GM19043 (cell line): ENCODE measurements around the gene ERGIC1.

ENCODE experiments used
- ATAC-seq: cut with Tn5 transposase; IDR thresholded peaks from one replicate; pipeline ENCODE4 v1.9.1; 2021; ENCODE audit warnings: low read depth; ENCODE audit not compliant: unreplicated experiment

Gene ERGIC1

DNA sequence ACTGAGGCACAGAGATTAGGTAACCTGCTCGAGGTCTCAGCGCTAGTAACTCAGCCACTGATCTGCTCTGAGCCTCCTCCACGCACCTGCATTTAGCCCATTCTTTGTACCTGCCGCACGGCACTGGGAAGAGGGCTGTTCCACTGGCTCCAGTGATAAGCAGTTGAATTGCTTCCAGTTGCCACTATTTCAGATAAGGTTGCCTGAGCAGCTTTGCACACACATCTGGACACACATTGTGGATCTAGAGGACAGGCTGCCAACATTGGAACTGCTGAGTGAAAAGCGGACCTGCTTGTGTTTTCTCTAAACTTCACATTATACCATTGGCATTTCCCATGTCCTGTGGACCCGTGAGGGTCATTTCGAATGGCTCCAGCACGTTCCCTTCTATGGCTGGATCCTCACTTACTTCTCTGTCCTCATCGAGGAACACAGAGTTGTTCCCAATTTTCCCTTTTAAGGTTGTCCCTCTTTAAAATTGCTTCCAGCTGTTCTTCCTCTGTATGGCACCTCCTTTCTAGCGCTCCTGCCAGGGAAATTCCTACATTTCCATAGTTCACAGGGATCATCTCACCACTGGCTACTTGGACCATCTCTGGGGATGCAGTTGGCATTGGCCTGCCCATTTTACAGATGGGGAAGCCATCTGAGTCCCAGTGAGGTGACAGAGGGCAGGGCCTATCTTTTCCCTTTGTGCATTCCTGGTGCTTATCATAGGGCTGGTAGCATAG, 79.2 kb downstream of the ERGIC1 start:
- no peak for ATAC-seq

DNA sequence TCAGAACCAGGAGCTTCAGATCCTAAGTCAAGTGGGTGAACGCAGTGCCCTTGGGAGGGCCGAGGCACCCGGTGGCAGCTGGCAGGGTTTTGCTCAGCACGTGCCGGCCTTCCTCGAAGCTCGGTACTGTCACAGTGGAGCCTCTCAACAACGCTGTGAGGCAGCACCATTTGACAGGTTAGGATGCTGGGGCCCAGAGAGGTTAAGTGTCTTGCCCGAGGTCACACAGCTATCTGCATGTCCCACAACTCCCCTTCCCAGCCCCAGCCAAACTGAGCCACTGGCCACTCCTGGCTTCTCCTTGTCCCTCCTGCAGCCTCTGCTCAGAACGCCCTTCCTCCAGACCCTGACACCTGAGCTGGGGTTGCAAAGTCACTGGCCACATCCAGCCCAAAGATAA, 81.5 kb downstream of the ERGIC1 start:
- ATAC-seq = no peak

DNA sequence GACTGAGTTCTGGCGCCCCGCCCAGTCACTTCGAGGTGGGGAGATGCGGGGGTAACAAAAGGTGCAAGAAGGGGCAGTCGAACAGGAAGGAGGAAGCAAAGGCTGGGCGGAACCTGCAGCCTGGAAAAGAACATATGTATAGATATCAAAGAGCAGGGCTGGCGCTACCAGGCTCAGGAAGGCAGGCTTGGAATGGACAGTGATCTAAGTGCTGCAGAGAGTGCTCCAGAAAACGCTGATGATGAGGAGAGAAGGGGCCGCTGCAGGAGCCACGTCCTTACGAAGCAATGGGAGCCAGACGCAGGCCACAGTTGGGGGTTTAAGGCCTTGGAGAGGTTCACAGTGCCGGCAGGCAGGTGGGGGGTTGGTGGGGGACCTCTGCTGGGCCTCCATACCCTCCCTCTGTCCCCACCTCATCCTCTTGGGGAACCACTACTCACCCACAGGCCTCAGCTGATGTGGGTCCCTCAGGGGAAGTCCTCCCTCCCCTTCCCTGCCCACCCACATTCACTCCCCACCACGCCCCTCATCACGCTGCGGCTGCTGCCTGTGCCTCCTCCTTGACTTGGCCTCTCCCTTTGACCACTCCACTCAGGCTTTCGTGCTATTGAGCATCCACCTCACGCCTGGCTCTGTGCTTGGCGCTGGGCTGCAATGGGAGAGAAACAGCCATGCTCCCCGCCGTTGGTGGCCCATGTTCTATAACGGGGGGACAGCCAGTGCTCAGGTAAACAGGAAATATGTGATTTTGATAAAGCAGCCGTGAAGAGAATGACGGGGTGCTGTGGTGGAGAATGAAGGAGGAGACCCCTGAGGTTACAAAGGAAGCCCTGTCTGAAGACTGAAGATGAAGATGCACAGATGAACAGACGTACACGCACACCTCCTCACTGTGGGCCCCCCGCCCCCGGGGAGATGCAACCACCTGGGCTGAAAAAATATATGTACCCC, 84.6 kb downstream of the ERGIC1 start:
- no peak for ATAC-seq

DNA sequence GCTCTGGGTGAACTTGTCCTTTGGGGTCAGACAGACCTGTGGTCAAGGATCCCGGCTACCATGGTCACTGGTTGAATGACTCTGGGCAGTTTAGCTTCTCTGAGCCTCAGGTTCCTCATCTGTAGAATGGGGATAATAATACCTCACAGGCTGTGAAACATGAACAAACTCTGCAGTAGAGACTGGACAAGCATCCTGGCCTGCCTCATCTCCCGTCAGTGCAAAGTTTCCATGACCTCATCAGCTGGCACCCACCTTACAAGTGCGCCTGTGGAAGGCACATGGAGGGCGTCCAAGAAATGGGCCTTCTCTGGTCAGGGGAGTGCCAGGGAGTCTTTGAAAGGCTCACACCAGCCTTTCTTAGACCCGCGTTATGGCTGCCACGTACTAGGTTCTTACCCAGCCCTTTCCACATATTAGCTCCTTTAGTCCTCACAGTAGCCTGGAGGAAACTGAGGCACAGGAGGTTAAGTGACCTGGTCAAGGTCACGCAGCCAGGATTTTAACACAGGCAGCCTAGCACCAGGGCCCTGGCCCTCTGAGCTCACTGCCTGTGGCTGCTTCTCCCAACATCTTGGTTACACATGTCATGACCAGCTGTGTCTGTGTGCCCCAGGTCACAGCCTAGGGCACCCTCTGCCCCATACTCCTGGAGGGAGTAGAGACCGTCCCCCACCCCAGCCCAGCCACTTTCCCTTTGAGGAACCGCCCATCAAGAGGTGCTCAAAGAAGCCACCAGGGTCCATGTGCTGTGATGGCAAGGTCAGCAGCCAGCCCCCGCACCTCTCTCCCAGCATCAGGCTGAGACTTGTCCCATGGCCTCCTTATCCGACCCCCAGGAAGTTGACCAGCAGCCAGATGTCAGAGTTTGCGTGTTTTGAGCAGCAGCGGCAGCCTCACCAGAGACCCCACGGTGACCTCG, 85.7 kb downstream of the ERGIC1 start:
- no peak for ATAC-seq

DNA sequence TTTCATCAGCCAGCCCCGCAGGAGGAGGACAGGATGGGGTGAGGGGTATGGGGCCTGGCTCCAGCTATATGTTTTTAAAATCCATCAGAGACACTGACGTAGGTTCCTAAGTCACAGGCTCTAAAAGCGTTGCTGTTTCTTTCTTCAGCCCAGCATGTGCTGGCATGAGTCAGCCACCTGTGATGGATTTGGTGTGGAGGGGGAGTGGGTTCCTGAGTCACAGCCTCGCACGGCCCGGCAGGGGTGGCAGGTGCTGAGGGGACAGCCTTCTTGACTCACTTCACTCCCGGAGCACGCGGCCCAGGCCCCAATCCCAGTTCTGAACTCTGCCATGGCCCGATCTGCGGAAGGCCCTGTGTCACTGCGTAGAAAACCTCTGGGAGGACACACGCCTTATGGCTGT, 86.4 kb downstream of the ERGIC1 start:
- ATAC-seq = no peak

DNA sequence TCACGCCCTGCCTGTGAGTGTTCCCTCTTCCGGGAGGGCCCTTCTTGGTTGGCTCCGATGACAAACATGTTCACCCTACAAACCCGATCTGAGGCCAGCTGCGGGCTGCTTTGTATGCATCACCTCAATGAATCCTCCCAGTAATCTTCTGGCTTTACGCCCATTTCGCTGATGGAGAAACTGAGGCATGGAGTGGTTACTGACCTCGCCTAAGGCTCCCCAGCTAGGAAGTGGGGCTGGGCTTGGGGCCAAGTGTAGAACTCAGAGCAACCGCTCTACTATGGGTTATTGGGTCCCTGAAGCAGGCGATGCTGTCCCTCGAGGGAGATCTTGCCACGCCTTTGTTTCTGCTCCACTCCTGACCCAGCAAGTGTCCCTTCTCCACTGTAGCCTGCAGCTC, 86.9 kb downstream of the ERGIC1 start:
- ATAC-seq = no peak

DNA sequence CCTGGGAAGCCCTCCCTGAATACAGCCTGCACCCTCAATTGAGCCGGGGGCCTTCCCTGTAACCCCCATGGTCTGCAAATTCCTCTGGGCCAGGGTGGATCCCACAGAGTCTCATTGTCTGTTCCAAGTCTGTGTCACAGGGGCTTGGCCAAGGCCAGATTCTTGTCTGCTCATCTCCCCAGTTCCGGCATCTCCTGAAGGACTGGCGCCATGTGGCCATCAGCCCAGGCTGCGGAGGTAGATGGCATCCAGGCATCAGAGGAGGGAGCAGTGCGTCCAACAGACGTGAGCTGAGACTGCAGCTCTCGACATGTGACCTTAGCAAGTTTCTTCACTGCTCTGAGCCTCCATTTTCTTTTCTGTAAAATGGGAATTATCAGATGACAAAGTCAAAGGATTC, 87.9 kb downstream of the ERGIC1 start:
- no peak for ATAC-seq

DNA sequence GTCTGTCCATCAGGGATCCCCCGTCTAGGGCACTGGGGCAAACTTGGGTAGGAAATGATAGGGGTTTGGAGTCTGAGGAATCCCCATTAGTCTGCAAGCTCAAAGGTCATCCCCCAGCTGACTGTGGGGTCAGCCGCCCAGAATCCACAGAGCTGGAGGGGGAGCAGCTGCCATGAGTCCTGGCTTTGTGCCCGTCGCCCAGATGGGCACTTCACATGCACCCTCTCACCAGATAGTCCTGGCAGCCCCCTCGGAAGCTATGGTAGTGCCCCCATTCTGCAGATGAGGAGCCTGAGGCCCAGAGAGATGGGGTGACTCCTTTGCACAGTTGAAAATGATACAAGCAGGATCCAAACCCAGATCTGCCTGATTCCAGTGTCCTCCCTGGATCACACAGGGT, 89.5 kb downstream of the ERGIC1 start:
- no peak for ATAC-seq

DNA sequence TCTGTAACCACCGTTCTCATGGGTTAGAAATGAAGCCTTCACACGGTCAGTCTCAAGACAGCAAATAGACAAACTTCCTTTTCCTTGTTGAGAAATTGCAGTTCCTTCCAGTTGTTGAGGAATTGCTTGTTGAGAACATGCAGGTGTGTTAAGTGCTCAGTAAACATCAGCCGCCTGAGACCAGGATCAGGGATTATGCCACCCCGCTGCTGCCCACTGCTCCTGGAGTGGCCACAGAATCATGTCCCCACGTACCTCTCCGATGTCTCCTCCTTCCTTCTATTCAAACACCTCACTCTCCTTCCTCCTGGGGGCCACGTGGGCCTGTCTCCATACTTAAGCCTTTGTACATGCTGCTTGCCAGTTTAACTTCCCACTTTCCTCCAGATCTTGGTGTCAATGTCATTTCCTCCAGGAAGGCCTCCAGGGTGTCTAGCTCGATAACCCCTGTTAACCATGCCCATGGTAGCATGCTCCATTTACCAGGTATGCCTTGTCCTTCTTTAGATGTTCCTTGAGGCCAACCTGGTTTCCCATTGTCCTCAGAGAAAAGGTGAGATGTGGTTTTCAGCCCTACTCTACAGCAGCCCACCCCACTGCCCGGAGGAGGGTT, 91.4 kb downstream of the ERGIC1 start:
- no peak for ATAC-seq

DNA sequence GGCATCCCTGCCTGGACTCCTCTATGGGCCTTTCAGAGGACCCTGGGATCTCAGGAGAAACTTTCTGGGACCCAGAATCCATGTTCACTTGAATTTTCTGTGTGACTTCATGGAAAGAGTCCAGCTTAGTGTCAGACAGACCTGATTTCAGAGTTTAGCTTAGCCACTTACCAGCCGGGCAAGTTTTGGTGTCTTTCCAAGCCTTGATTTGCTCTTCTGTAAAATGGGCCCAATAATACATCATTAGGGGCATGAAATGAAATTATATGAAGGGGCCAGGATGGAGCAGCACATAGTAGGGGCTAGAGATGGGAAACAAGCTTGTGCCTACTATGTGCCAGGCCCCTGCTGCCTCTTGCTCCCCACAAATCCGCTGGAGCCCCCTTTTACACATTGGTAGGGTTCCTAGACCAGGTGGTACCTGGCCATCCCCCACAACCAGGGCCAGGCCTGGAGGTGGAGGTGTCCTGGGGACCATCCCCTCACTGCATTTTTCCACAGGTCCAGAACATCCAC, 92.0 kb downstream of the ERGIC1 start:
- ATAC-seq = no peak

DNA sequence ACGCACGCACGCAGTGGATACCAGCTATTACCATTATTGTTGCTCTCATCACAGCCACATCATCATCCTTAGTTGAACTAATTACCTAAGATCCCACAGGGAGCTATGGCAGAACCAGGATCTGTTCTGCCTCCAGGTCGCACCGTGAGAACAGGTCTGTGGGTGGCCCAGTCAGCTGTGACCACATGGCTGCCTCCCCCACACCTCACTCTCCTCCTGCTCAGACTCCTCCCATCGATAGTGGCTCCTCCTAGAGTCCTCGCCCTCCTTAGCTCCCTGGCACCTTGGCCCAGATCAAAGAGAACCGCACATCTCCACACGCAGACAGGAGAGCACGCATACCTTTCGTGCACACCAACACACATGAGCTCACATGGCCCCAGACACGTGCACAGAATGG, 92.7 kb downstream of the ERGIC1 start:
- ATAC-seq = no peak

DNA sequence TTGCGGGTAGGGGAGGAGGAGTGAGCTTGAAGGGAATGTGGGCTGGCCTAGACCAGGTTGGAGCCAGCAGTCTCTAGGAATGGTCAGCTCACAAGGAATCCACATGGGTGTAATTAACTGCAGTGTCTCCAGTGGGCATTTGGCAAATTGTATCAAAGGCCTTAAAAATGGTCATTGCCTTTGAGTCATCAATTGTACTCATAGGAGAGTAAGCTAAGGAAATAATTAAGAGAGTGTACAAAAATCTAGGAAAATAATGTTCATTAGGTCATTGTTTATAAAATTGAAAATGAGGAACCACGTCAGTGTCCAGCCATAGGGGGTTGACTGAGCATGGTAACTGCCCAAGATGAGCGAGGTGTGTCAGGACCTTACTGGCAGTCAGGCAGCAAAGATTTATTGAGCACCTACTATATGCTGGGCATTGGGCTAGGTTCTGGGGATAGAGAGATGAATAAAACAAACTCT, 95.4 kb downstream of the ERGIC1 start:
- no peak for ATAC-seq

DNA sequence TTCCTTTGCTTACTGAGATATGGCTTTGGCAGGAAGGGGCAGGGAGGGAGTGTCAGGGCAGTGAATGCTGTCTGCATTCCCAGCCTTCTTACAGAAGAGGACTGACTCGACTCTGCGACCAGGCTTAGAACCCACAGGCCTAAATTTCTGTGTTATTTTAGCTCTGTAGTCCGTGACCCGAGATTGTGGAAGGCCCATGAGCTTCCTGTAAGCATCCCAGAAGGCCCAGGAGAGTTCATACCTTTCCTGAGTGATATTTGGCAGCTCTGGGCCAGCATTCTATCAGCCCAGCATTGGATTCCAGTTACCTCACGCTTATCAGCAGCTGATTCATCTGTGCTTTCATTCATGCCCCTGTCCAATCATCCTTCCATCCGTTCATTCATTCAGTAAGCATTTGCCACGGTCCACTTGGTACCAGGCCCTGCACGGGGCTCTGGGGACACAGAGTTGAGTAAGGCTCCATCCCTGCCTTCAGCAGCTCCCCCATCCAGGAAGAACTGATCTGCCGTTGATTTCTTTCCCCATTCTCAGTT, 97.0 kb downstream of the ERGIC1 start:
- no peak for ATAC-seq

DNA sequence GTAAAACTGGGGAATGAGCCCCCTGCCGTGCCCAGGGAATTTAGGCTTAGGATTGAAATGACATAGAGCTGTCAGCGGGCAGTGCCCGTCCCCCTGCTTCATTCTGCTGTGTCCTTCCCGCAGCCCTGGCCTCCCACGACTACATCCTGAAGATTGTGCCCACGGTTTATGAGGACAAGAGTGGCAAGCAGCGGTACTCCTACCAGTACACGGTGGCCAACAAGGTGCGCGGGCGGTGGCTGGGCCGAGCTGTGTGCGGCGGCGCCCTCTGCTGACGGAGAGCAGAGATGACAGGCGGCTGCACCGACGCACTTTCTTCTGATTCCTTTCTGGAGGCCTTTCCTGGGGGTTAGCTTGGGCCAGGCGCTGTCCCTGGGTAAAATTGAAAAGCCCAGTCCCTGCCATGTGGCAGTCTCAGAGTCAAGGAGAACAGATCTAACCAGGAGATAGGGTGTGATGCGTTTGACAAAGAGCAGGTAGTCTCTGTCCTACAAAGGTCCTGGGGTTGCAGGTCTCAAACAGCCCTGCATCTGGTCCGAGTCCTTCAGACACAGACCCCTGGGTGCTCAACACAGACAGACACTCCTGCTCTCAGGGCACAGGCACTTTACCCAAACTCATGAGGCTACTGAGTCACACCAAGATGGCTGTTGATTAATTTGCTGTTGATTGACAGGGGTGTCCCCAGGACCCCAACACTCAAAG, 98.4 kb downstream of the ERGIC1 start:
- ATAC-seq = peak; percentile 54

DNA sequence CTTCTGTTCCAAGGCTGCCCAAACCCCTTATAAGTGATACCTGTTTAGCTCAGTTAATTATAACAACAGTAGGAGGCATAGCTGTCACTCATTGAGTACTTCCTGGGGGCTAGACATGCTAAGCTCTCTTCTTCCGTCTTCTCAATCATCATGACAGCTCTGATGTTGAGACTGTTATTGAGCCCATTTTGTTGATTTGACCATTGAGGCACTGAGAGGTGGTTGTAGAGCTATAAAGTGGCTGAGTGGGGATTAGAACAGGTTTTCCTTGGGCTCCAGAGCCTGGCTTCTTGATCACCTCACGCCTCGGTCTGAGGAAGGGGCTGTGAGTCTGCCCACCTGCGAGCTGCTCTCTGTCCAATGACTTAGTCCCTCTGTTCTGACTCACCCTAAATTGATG, 99.2 kb downstream of the ERGIC1 start:
- ATAC-seq = no peak

DNA sequence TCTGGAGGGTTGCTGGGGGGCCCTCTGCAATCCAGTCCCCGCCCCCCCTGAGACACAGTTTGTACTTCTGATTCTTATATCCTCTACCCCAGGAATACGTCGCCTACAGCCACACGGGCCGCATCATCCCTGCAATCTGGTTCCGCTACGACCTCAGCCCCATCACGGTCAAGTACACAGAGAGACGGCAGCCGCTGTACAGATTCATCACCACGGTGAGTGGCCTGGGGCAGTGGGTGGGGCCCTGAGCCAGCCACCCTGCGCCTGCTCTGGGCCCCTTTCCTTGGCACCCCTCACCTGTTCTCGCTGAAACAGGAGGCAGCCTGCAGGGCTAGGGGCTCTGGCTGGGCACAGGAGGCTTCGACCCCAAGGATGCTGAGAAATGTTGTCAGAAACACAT, 101.0 kb downstream of the ERGIC1 start:
- ATAC-seq = no peak

DNA sequence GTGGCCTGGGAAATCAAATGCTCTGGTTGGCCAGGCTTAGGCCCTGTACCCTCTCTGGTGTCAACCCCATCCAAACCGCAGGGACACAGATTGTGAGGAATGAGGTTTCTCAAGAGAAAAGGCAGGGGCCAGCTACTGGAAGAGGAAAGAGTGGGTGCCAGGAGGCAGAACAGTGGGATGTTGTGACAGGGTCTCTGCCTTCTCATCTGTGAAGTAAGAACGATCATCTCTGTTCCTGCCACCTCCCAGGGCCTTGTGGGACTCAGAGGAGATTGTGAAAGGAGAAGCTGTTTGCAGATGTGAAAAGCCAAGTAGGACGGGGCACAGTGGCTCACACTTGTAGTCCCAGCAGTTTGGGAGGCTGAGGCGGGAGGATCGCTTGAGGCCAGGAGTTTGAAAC, 102.3 kb downstream of the ERGIC1 start:
- ATAC-seq = no peak

DNA sequence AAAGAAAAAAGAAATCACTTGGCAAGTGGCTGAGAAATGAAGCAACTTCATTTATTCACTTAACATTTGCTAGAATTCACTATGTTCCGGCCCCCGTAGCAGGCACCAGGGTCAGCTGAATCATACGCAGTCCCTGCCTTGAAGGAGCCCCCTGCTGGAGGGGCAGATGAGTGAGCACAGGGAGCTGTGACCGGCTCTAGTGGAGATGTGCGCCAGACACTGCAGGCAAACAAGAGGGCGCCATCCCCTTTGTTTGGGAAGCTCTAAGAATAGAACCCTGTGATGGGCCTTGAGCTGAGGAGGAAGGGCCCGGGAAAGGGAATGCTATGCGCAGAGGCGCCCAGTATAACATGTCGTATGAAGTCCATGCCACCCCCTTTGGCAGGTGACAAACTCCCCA, 105.0 kb downstream of the ERGIC1 start:
- no peak for ATAC-seq

DNA sequence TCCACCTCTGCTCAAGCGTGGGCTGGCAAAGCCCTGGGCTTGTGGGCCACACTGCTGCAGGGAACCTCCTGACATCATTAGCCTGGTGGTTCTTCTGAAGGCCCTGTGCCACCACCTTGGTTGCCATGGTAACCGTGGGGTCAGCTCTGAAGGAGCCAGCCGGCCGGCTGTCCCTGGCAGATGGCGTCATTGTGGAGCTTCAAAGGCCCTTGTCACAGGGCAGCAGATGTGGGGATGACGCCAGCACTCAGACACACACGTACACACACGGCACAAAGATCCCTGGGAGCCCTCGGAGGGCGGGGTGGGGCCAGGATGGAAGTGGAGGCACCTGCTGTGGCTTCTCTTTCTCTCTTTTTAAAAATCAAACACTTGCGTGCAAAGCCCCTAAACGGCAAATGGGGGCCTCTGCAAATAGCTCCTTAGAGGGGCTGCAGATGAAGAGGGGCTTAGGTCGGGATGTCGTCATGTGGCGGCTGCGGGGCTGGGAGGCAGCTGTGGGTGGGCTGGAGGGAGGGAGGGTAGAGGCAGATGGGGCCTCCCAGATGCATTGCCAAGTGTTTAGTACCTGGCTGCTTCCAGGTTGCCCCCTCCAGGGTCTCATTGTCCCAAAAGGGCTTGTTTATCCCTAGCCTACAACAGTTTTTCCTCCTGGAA, 105.7 kb downstream of the ERGIC1 start:
- ATAC-seq = no peak
